Activated CD8-positive, alpha-beta memory T cell treated with anti-CD3 and anti-CD28 coated beads, Interleukin-2, amount 50 U/mL, for 1 hour (primary cell): ENCODE results near the gene CCDC17.

ENCODE experiments used
- DNase-seq: peaks from one replicate; pipeline ENCODE4 v3.0.0-alpha.2; 2020; ENCODE audit errors: extremely low read depth

Gene CCDC17

DNA sequence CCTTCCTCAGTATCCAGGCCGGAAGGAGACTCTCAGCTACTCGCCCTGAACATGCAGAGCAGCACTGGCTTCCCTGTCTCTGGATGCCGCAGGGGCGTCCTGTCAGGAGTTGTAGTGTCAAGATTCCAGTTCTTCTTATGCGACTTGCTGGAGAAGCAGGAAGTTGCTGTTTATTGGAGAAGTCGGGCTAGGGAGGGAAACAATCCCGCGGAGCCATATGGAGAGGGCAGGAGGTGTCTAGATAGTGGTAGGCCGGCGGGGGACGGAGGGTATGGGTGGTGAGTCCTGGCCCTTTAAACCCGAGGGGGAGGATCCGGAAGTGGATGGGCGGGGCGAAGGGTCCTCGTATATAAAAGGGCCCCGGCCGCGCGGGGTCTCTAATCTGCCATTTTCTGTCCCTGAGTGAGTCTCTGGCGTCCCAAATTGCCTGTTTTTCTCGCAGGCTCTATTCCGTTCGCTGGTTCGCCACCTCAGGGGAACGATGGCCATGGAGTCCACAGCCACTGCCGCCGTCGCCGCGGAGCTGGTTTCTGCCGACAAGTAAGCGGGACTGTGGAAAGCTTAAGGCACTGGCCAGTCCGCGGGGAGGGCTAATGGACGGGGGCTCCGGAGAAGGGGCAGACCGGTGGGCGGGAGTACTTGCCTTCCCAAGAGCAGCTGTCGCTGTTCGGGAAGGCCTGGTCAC lies 40.0 kb downstream of the CCDC17 start, which contains the start of gene NASP:
Gene NASP, plus strand, starts transcription at position 376 of the 685 bp plus-strand sequence. Its CDS starts 106 bp downstream, at position 482.
- peak; percentile 74 for DNase-seq

DNA sequence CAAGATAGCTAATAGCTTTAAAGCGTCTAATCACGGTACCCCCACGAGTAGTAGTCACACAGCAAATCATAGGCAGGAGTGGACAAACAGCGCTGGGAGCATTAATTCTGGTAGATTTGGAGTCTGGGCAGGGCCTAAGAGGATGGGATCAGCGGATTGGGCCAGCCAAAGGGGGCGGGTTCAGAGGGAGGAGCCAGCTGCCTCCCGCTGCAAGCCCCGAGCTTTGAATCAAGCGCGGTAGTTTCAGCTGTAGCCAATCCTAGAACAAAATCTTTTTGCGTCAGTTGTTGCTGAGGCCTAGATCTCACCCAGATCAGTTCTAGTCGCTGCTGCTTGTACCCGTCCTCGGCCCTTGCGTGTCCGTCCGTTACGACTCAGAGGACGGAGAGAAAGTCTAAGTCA lies 40.6 kb downstream of the CCDC17 start:
- DNase-seq, result peak; percentile 86

DNA sequence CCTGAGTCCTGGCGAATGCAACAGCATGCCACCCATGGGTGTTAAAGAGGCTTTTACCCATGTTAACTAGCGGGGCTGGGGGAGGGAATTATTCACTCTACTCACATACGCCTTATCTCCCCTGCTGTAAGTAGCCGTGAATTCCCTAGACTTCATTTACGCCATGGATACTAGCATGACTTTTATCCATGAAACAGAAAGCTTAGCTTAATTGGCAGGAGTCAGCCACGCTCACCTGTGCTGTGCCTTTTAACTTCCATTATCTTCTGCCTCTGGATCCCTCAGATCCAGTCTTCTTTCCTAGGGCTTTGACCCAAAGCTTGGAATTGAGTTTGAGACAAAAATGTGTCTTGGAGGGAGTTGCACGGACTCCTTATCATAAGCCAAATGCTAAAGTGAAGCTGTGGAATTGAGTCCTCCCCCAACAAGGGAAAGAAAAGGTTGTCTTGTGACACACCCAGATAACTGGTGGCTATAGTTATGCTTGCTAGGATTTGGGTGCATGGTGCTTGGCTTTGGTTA lies 49.7 kb downstream of the CCDC17 start:
- no peak for DNase-seq

DNA sequence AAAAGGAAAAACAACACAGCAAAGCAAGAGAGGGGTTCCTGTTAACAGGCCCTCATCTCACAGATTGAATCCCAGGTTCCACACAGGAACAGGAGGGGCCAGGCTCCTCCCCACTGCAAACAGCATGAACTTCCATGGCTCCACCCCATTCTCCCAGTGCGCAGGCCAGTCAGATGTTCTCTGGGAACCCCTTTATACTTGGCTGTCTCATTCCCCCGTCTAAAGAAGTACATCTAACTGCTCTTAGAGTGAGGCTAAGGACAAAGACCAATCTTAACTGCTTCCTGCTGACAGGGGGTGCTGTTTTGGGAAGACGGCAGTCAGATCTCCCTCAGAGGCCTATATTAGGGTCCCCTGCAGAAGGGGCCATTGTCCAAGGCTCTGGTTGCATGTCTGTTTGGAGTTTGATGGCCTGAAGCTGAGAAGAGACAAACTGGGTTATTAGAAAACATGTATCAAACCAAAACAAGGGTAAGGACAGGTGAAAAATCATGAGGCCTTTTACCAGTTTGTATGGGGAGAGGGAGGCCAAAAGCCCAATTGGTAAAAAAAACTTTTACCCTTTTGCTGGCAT lies 50.5 kb downstream of the CCDC17 start:
- DNase-seq, result no peak

DNA sequence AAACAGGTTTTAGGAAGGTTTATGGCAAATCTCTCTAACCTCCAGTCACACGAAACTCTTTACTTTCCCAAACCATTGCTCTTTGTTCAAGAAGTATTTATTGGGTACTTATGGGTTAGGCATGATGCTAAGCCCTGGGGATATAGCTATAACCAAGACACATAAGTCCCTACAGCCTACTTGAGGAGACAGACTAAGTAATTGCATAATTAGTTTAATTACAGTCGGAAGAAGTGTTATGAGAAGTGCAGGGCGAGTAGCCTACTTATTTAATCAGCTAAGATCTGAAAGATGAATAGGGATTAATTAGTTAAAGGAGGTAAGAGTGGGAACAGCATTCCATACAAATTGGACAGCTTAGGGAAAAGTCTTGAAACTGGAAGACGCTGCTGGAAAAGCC lies 53.2 kb downstream of the CCDC17 start:
- DNase-seq, result no peak
